ENCODE results near the gene PTK6. TPM values are rescaled to one million over a fixed set of nuclear protein-coding genes. Genes with fewer than 3 reads are reported as not detected.

PTK6 gene
- total RNA-seq, 1 donor from 2014 or later = not detected

- DNase-seq (ENCODE audit: low spot score) = no peak
- H3K9me3 Mint-ChIP-seq (ENCODE audit: unreplicated experiment) = no peaks in the 10 kb centered on the region
- H3K4me1 Mint-ChIP-seq (ENCODE audit: unreplicated experiment) = no peaks in the 10 kb centered on the region
- H3K27me3 Mint-ChIP-seq (ENCODE audit: unreplicated experiment) = peaks cover 3% of the 10 kb centered on the region
- no peak for TF ChIP-seq CTCF (IDR thresholded peaks at IDR 0.05; ENCODE audit: unreplicated experiment)
- H3K27ac Mint-ChIP-seq (ENCODE audit: unreplicated experiment) = no peak overlapping the region
- H3K36me3 Mint-ChIP-seq (ENCODE audit: low read depth, unreplicated experiment) = no peaks in the 10 kb centered on the region
- H3K4me3 Mint-ChIP-seq (ENCODE audit: unreplicated experiment) = no peak overlapping the region
Measured at GRCh38 chr20:63563225-63563935, 26.2 kb upstream of the PTK6 start.

GRCh38 chr20:63562461-63563224 lies 25.5 kb upstream of the PTK6 start:
- no peaks in the 10 kb centered on the region for H3K9me3 Mint-ChIP-seq (ENCODE audit: unreplicated experiment)
- H3K4me1 Mint-ChIP-seq (ENCODE audit: unreplicated experiment) = no peaks in the 10 kb centered on the region
- no peaks in the 10 kb centered on the region for H3K36me3 Mint-ChIP-seq (ENCODE audit: low read depth, unreplicated experiment)
- no peak for TF ChIP-seq CTCF (IDR thresholded peaks at IDR 0.05; ENCODE audit: unreplicated experiment)
- H3K4me3 Mint-ChIP-seq (ENCODE audit: unreplicated experiment) = no peak overlapping the region
- no peak for DNase-seq (ENCODE audit: low spot score)
- H3K27ac Mint-ChIP-seq (ENCODE audit: unreplicated experiment) = no peak overlapping the region
- peaks cover 3% of the 10 kb centered on the region for H3K27me3 Mint-ChIP-seq (ENCODE audit: unreplicated experiment)

- peaks cover 3% of the 10 kb centered on the region for H3K27me3 Mint-ChIP-seq (ENCODE audit: unreplicated experiment)
- H3K9me3 Mint-ChIP-seq (ENCODE audit: unreplicated experiment) = no peaks in the 10 kb centered on the region
- no peaks in the 10 kb centered on the region for H3K36me3 Mint-ChIP-seq (ENCODE audit: low read depth, unreplicated experiment)
- DNase-seq (ENCODE audit: low spot score) = no peak
- H3K4me1 Mint-ChIP-seq (ENCODE audit: unreplicated experiment) = no peaks in the 10 kb centered on the region
- H3K27ac Mint-ChIP-seq (ENCODE audit: unreplicated experiment) = no peak overlapping the region
- no peak for TF ChIP-seq CTCF (IDR thresholded peaks at IDR 0.05; ENCODE audit: unreplicated experiment)
- no peak overlapping the region for H3K4me3 Mint-ChIP-seq (ENCODE audit: unreplicated experiment)
Measured at GRCh38 chr20:63561624-63562396, 24.6 kb upstream of the PTK6 start.

GRCh38 chr20:63560856-63561609 lies 23.9 kb upstream of the PTK6 start:
- no peaks in the 10 kb centered on the region for H3K9me3 Mint-ChIP-seq (ENCODE audit: unreplicated experiment)
- H3K27me3 Mint-ChIP-seq (ENCODE audit: unreplicated experiment) = peaks cover 3% of the 10 kb centered on the region
- TF ChIP-seq CTCF (IDR thresholded peaks at IDR 0.05; ENCODE audit: unreplicated experiment) = no peak
- H3K4me3 Mint-ChIP-seq (ENCODE audit: unreplicated experiment) = no peak overlapping the region
- DNase-seq (ENCODE audit: low spot score) = no peak
- no peaks in the 10 kb centered on the region for H3K4me1 Mint-ChIP-seq (ENCODE audit: unreplicated experiment)
- no peak overlapping the region for H3K27ac Mint-ChIP-seq (ENCODE audit: unreplicated experiment)
- no peaks in the 10 kb centered on the region for H3K36me3 Mint-ChIP-seq (ENCODE audit: low read depth, unreplicated experiment)
